ENCODE measurements around the gene KLB. TPM values are rescaled to one million over a fixed set of nuclear protein-coding genes. Genes with fewer than 3 reads are reported as not detected.
"Not testable (repeated sequence)": the region's sequence is repeated elsewhere in the genome, so short reads cannot be mapped to it uniquely, and the experiment has no call there.

KLB gene
- total RNA-seq, 1 experiment from 2014 or later = 0.09 TPM

GRCh38 chr4:39415678-39416283 is 9.1 kb downstream of the KLB start:
- Mint-ChIP-seq H3K4me1 (ENCODE audit: low read depth, unreplicated experiment) (no peaks in the 10 kb centered on the region), H3K36me3 (ENCODE audit: insufficient read depth, unreplicated experiment) (no peaks in the 10 kb centered on the region), H3K27ac (ENCODE audit: unreplicated experiment) (no peak overlapping the region), H3K27me3 (ENCODE audit: unreplicated experiment) (no peaks in the 10 kb centered on the region), H3K4me3 (ENCODE audit: low read depth, unreplicated experiment) (no peak overlapping the region), H3K9me3 (ENCODE audit: low read depth, unreplicated experiment) (no peaks in the 10 kb centered on the region)
- no peak for DNase-seq
- TF ChIP-seq CTCF (IDR thresholded peaks at IDR 0.05; ENCODE audit: unreplicated experiment) = no peak
- no TSS peak for BruUV-seq (replicated peaks)
- intact Hi-C loops (cut with micrococcal nuclease; ENCODE audit: unreplicated experiment) = no loop called here
- CTCF ChIA-PET = no interaction called here

- Mint-ChIP-seq H3K4me1 (ENCODE audit: low read depth, unreplicated experiment) (no peaks in the 10 kb centered on the region), H3K27ac (ENCODE audit: unreplicated experiment) (no peak overlapping the region), H3K36me3 (ENCODE audit: insufficient read depth, unreplicated experiment) (no peaks in the 10 kb centered on the region), H3K9me3 (ENCODE audit: low read depth, unreplicated experiment) (no peaks in the 10 kb centered on the region), H3K27me3 (ENCODE audit: unreplicated experiment) (no peaks in the 10 kb centered on the region), H3K4me3 (ENCODE audit: low read depth, unreplicated experiment) (no peak overlapping the region)
- intact Hi-C loops (cut with micrococcal nuclease; ENCODE audit: unreplicated experiment) = no loop called here
- no TSS peak for BruUV-seq (replicated peaks)
- DNase-seq = no peak
- CTCF ChIA-PET = no interaction called here
- TF ChIP-seq CTCF (IDR thresholded peaks at IDR 0.05; ENCODE audit: unreplicated experiment) = no peak
Measured at GRCh38 chr4:39422247-39422646, 15.5 kb downstream of the KLB start.

- H3K4me3 Mint-ChIP-seq (ENCODE audit: low read depth, unreplicated experiment); H3K27ac Mint-ChIP-seq (ENCODE audit: unreplicated experiment); H3K36me3 Mint-ChIP-seq (ENCODE audit: insufficient read depth, unreplicated experiment); intact Hi-C loops (cut with micrococcal nuclease; ENCODE audit: unreplicated experiment); H3K4me1 Mint-ChIP-seq (ENCODE audit: low read depth, unreplicated experiment); H3K27me3 Mint-ChIP-seq (ENCODE audit: unreplicated experiment); H3K9me3 Mint-ChIP-seq (ENCODE audit: low read depth, unreplicated experiment); BruUV-seq (replicated peaks); DNase-seq: not testable (repeated sequence)
- CTCF ChIA-PET = interaction anchor here (0.6 kb wide), 1 partner anchor 126 kb away, joined by 3 read pairs; no protein-coding TSS in a partner anchor
Measured at GRCh38 chr4:39425297-39425696, 18.6 kb downstream of the KLB start.

GRCh38 chr4:39426728-39427127 is 20.0 kb downstream of the KLB start:
- no TSS peak for BruUV-seq (replicated peaks)

More at GRCh38 chr4:39426728-39427127, 20.0 kb downstream of the KLB start:
- no peaks in the 10 kb centered on the region for H3K36me3 Mint-ChIP-seq (ENCODE audit: insufficient read depth, unreplicated experiment)
- H3K27ac Mint-ChIP-seq (ENCODE audit: unreplicated experiment) = no peak overlapping the region
- H3K4me3 Mint-ChIP-seq (ENCODE audit: low read depth, unreplicated experiment) = no peak overlapping the region
- no peaks in the 10 kb centered on the region for H3K27me3 Mint-ChIP-seq (ENCODE audit: unreplicated experiment)
- TF ChIP-seq CTCF (IDR thresholded peaks at IDR 0.05; ENCODE audit: unreplicated experiment) = no peak
- CTCF ChIA-PET = no interaction called here
- no peaks in the 10 kb centered on the region for H3K4me1 Mint-ChIP-seq (ENCODE audit: low read depth, unreplicated experiment)
- no peak for DNase-seq
- intact Hi-C loops (cut with micrococcal nuclease; ENCODE audit: unreplicated experiment) = no loop called here
- no peaks in the 10 kb centered on the region for H3K9me3 Mint-ChIP-seq (ENCODE audit: low read depth, unreplicated experiment)
